Measurements from ENCODE around the gene VSX1. TPM values are rescaled to one million over a fixed set of nuclear protein-coding genes. Genes with fewer than 3 reads are reported as not detected.

Gene VSX1
- total and polyA plus RNA-seq, 4 donors: 0.03 to 0.08 TPM; not detected in 2

DNA sequence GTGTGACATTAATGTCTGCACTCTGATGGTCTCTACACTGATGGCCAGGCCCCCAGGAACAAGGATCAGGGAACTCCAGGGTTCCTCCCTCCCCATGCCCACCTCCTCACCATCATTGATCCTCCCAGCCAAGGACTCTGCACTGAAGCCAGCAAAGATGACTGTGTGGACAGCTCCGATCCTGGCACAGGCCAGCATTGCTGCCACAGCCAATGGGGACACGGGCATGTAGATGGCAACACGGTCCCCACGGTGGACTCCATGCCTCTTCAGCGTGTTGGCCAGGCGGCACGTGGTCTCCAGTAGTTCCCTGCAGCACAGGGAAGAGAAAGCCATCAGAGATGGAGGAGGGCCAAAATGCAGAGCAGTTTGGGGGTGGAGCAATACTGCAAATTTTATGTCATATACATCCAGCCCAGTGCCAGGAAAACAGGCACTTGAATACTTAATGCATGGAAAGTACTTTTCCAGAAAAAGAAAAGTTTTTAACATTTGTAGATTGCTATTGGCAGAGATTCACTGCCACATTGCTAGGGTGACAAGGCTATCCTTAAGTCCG is 51.2 kb downstream of the VSX1 start:
- Histone ChIP-seq H3K4me3 (ENCODE audit: low read depth in 1 of 3, low read length in 3 of 3) (no peak overlapping the region), H3K9ac (ENCODE audit: low read depth in 1 of 2, low read length in 2 of 2) (no peak overlapping the region), H3K4me1 (ENCODE audit: control insufficient read depth in 4 of 4, insufficient read depth in 4 of 4, low read length in 3 of 4) (peaks cover 0 to under 1% (median 0%) of the 10 kb centered on the region in 4 donors), H3K27me3 (ENCODE audit: control insufficient read depth in 4 of 4, insufficient read depth in 4 of 4, low read length in 3 of 4) (no peaks in the 10 kb centered on the region), H3K9me3 (ENCODE audit: control insufficient read depth in 4 of 4, low read length in 3 of 4) (no peaks in the 10 kb centered on the region), H3K27ac (ENCODE audit: low read depth in 1 of 2, low read length in 2 of 2) (no peak overlapping the region), H3K36me3 (ENCODE audit: control insufficient read depth in 4 of 4, insufficient read depth in 3 of 4, low read depth in 1 of 4, low read length in 3 of 4) (no peaks in the 10 kb centered on the region)
- no peak for TF ChIP-seq EGR1 (IDR thresholded peaks at IDR 0.05; ENCODE audit: low read depth in 2 of 2)
- no peak for TF ChIP-seq RAD21 (IDR thresholded peaks at IDR 0.05)
- no peak for TF ChIP-seq NR2F2 (IDR thresholded peaks at IDR 0.05)
- TF ChIP-seq CTCF (IDR thresholded peaks at IDR 0.05; ENCODE audit: low read depth, low read length, missing input control): no peak
- no peak for TF ChIP-seq TAF1 (conservative IDR thresholded peaks at IDR 0.05)
- TF ChIP-seq MAX (IDR thresholded peaks at IDR 0.05): no peak
- TF ChIP-seq, protein P1, sequence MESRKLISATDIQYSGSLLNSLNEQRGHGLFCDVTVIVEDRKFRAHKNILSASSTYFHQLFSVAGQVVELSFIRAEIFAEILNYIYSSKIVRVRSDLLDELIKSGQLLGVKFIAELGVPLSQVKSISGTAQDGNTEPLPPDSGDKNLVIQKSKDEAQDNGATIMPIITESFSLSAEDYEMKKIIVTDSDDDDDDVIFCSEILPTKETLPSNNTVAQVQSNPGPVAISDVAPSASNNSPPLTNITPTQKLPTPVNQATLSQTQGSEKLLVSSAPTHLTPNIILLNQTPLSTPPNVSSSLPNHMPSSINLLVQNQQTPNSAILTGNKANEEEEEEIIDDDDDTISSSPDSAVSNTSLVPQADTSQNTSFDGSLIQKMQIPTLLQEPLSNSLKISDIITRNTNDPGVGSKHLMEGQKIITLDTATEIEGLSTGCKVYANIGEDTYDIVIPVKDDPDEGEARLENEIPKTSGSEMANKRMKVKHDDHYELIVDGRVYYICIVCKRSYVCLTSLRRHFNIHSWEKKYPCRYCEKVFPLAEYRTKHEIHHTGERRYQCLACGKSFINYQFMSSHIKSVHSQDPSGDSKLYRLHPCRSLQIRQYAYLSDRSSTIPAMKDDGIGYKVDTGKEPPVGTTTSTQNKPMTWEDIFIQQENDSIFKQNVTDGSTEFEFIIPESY (IDR thresholded peaks at IDR 0.05): no peak
- TF ChIP-seq GABPA (IDR thresholded peaks at IDR 0.05 in 1 of 2, conservative IDR thresholded peaks at IDR 0.05 in 1 of 2): no peak
- TF ChIP-seq SP1 (IDR thresholded peaks at IDR 0.05): no peak
- TF ChIP-seq HNF4G (IDR thresholded peaks at IDR 0.05): no peak
- no peak for TF ChIP-seq HNF4A (conservative IDR thresholded peaks at IDR 0.05)
- TF ChIP-seq, protein P2, sequence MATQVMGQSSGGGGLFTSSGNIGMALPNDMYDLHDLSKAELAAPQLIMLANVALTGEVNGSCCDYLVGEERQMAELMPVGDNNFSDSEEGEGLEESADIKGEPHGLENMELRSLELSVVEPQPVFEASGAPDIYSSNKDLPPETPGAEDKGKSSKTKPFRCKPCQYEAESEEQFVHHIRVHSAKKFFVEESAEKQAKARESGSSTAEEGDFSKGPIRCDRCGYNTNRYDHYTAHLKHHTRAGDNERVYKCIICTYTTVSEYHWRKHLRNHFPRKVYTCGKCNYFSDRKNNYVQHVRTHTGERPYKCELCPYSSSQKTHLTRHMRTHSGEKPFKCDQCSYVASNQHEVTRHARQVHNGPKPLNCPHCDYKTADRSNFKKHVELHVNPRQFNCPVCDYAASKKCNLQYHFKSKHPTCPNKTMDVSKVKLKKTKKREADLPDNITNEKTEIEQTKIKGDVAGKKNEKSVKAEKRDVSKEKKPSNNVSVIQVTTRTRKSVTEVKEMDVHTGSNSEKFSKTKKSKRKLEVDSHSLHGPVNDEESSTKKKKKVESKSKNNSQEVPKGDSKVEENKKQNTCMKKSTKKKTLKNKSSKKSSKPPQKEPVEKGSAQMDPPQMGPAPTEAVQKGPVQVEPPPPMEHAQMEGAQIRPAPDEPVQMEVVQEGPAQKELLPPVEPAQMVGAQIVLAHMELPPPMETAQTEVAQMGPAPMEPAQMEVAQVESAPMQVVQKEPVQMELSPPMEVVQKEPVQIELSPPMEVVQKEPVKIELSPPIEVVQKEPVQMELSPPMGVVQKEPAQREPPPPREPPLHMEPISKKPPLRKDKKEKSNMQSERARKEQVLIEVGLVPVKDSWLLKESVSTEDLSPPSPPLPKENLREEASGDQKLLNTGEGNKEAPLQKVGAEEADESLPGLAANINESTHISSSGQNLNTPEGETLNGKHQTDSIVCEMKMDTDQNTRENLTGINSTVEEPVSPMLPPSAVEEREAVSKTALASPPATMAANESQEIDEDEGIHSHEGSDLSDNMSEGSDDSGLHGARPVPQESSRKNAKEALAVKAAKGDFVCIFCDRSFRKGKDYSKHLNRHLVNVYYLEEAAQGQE (IDR thresholded peaks at IDR 0.05): no peak
- TF ChIP-seq YY1 (IDR thresholded peaks at IDR 0.05): no peak
- TF ChIP-seq FOXA2 (IDR thresholded peaks at IDR 0.05): no peak
- TF ChIP-seq FOXA1 (IDR thresholded peaks at IDR 0.05): no peak
- TF ChIP-seq JUND (IDR thresholded peaks at IDR 0.05): no peak
- TF ChIP-seq RXRA (IDR thresholded peaks at IDR 0.05): no peak
- no peak for TF ChIP-seq ATF3 (IDR thresholded peaks at IDR 0.05)
- WGBS: 96% methylated on average over 8 of the region's 8 CpGs
- no peak for DNase-seq (ENCODE audit: low spot score)
